NK-92 (cell line): ENCODE data around the gene KRT82.
"Not testable (repeated sequence)": the region's sequence is repeated elsewhere in the genome, so short reads cannot be mapped to it uniquely, and the experiment has no call there.

Experiments used
- DNase-seq: peaks from one replicate; lab custom pipeline; 2025; ENCODE audit not compliant: unreplicated experiment; lab: John Stamatoyannopoulos, UW

KRT82 gene

DNA sequence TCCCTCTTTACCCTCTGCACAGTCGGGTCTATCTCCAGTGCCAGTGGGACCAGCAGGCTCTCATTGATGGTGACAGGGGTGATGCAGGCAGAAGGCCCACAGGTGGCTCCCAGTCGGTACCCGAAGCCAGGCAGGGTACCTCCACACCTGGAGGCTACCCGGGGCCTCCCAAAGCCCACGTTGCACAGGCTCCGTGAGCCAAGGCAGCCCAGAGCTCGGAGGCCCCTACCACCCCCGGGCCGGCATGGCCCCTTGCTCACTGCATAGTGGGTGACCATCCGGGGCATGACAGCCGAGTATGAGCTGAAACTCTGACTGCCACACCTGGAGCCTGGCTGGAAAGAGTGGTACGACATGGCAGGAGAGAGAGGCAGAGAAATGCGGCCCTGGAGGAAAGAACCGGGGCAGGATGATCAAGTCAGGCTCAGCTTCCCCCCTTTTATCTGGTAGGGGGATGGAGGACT, at the start of gene KRT82:
Gene KRT82, minus strand, starts transcription at position 414 of the 464 bp plus-strand sequence. Its CDS starts 58 bp downstream, at position 356.
- DNase-seq: no peak

DNA sequence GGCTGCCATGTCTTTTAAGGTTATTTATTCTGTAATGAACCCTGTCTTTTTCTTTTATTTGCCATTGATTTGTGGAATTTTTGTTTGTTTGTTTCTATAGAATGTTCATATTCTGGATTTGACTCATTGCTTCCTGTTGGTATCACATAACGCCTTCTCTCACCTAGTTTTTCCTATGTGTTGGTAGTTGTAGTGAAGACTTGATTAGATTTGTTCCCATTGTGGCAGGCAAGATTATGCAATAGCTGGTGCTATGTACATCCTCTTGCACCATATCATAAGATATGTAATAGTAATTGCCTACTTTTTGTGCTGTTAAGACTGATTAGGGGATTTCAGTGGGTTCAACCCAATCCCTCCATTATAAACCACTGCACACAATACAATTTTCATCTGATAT, 49.7 kb upstream of the KRT82 start:
- DNase-seq: no peak

GRCh38 chr12:52454411-52455201, 48.5 kb upstream of the KRT82 start:
- no peak for DNase-seq

DNA sequence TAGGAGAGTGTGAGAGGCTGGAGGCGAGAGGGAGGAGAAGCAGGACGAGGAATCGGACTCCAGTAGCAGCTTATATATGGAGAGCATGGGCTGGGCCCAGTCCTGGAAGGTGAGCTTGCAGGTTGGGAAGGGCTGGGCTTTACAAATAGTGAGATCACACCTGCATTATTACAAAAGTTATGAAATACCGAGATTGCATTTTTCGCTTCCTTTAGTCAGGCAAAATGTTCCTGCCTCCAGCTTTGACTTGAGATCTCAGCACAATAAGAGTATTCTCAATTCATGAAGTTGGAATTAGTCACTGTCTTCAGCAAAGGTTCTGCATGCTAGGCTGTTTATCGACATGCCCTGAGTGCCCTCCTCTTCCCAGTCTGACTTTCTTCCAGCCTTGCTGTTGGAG, 46.0 kb upstream of the KRT82 start, which contains the start of gene KRT6B:
Gene KRT6B, minus strand, starts transcription at position 46 of the 400 bp plus-strand sequence. CDS start 68 bp downstream, outside the sequence.
- no peak for DNase-seq

GRCh38 chr12:52448228-52448627, 42.1 kb upstream of the KRT82 start:
- no peak for DNase-seq

GRCh38 chr12:52447196-52447595, 41.1 kb upstream of the KRT82 start:
- DNase-seq: not testable (repeated sequence)

- no peak for DNase-seq
These were observed 40.4 kb upstream of the KRT82 start for GRCh38 chr12:52446367-52447045.

DNA sequence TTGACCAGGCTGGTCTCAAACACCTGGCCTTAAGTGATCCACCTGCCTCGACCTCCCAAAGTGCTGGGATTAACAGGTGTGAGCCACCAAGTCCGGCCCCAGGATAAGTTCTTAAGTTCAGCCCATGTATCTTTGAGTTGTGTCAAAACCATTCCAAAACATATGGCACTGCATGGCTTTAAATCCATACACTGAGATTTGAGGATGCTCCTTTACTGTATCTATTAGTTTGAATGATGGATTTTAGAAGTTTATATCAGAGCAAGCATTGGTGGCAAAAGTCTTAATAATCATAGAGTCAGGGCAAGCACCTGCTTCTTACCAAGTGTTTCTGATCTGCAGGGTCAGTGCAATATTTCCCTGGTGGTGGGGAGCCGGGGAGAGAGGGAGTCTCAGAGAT, 39.7 kb upstream of the KRT82 start:
- no peak for DNase-seq

GRCh38 chr12:52444647-52445595, 38.8 kb upstream of the KRT82 start:
- no peak for DNase-seq

GRCh38 chr12:52443966-52444365, 37.8 kb upstream of the KRT82 start:
- DNase-seq: no peak

DNA sequence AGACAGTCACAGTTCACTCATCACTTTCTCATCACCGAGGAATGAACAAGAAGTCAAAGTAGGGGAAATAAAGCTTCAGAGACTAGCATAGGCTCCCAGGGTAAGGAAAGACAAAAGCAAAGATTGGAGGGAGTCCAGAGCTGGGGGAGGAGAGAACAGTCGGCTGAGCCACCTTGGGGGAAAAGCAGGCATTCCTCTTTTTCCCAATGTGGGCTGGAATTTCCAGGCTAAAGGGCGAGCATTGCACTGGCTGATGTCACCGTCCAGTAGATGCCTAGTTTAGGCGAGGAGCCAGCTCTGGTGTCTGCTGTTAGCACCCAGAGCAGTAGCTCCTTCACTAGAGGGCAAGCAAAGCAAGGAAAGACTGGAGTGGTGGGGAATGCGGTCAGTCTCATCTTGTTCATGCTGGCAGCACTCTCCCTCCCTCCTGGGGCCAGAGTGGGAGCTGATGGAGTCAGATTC, 36.5 kb upstream of the KRT82 start:
- DNase-seq: no peak

GRCh38 chr12:52441320-52441911, 35.3 kb upstream of the KRT82 start:
- DNase-seq: no peak

- DNase-seq: no peak
These were observed 34.7 kb upstream of the KRT82 start for GRCh38 chr12:52440821-52441319.

- no peak for DNase-seq
These were observed 33.7 kb upstream of the KRT82 start for GRCh38 chr12:52439845-52440244.

DNA sequence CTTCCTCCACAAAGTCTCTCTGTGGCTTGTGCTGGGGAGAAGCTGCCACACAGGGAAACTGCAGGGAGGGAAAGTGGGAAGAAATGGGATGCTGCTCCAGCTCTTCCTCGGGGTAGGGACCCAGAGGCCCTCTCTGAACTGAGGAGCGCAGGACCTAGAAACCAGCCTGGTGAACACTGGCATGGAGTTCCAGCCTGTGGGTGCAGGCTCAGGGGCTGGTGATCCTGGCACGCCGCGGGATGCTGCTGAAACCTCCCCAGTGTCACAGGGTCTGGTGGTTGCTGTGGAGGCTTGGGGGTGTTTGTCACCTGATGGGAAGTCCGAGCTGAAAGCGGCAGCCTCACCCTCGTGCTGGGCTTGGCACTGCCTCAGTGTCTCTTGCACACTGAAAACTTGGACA, 33.3 kb upstream of the KRT82 start:
- no peak for DNase-seq

DNA sequence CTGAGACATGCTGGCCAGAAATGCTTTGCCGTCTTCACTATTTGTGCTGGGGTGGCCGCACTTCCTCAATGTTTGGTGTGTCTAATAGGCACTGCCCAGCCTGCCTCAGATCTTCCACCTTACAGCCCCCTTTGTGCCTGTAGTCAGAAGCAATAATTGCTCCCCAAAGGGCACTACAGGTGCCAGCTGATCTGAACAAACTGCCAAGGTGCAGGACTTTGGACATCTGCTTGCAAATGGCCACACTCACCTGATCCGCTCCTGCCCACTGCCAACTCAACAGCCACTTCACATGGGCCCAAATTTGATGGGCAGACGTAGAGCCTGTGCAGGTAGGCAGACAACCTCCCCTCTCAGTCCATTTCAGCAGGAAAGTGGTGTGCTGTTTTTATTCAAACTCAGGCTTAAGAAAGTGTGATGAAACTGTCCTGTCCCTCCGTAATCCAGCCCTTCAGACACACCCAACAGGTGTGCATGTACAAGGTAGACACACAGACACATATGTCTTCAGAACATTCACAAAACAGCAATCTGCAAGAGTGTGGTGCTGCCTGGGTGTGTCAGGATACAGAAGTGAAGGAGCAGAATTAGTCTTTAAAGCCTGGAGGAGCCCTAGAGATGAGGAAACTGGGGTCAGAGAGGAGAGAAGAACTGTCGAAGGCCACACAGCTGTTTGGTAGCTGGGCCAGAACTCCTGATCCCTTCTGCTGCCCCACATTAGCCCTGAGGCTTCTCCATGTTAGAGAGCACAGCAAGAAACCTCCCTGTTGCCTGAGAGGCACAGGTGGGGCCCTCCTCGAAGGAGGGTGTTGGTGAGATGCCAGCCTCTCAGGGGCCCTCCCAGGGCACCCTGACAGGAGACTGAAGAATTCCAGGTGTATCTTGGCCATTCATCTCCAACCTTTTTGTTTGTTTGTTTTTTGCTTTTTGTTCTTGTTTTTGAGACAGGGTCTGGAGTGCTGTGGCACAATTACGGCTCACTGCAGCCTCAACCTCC, 32.5 kb upstream of the KRT82 start:
- DNase-seq: no peak

GRCh38 chr12:52437508-52437907, 31.4 kb upstream of the KRT82 start:
- DNase-seq: no peak

DNA sequence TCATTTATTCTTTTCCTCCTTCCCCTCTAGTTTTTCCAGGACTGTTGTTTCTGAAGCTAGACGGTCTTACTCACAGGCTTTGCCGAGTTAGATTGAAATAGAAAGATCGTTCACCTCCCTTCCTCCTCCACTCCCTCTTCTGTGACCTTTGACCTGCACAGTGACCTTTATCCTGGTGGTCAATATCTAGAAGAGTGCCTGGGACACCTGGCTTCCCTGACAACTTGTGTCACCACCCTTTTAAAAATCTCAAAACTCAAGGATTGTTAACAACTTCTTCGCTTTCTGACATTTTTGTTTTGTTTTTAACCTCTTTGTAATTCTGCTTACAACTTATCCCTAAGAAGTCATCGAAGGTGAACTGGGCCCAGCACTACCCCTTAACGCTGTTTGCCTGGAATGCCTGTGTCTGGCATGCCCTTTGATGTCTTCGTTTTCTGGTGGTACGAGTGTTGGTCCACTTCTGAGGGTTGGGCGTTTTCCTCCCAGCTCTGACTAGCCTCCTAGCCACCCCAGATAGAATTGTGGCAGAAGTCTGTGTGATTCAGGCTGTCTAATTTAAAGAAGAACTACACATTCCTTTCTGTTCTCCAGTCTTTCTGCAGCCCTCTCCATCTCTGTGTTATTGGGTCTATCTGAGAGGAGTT, 30.8 kb upstream of the KRT82 start:
- no peak for DNase-seq
